CD8-positive, alpha-beta memory T cell (primary cell): ENCODE measurements around the gene FMNL1. TPM values are rescaled to one million over a fixed set of nuclear protein-coding genes. Genes with fewer than 3 reads are reported as not detected.

Experiments used
- CTCF ChIA-PET: fragments of 350-600 bp; sonication (Branson Sonifier 250); formaldehyde crosslinking; loops from one replicate; lab custom pipeline; 2021; ENCODE audit warnings: antibody characterized with exemption; lab: Charles Lee
- POLR2A ChIA-PET: fragments of 350-600 bp; sonication (Branson Sonifier 250); formaldehyde crosslinking; loops from one replicate; lab custom pipeline; 2021; ENCODE audit warnings: antibody characterized with exemption; lab: Charles Lee
- DNase-seq, 5 donors: peaks; one replicate each; pipeline versions ENCODE4 v3.0.0 to v3.0.0-alpha.2; 2020 to 2022; ENCODE audit warnings: mixed read lengths in 1 of 5
- H3K27ac ChIP-seq: one replicate; pipeline ENCODE4 v1.7.0; 2013; ENCODE audit warnings: low read depth, mild to moderate bottlenecking, low read length, moderate library complexity
- H3K27me3 ChIP-seq: 2 replicates; pipeline ENCODE4 v1.7.0; 2013; ENCODE audit warnings: low read length, mild to moderate bottlenecking; ENCODE audit not compliant: insufficient read depth, poor library complexity, severe bottlenecking
- H3K36me3 ChIP-seq: 2 replicates; pipeline ENCODE4 v1.7.0; 2013; ENCODE audit warnings: mild to moderate bottlenecking, low read length, moderate library complexity; ENCODE audit not compliant: insufficient read depth
- H3K4me1 ChIP-seq: 2 replicates; pipeline ENCODE4 v1.7.0; 2013; ENCODE audit warnings: mild to moderate bottlenecking, low read length, moderate library complexity; ENCODE audit not compliant: insufficient read depth
- H3K4me3 ChIP-seq: 2 replicates; pipeline ENCODE4 v1.7.0; 2013; ENCODE audit warnings: mild to moderate bottlenecking, low read length
- H3K9me3 ChIP-seq: 2 replicates; pipeline ENCODE4 v1.7.0; 2013; ENCODE audit warnings: mild to moderate bottlenecking, low read length
- H3K27ac Mint-ChIP-seq, 8 donors: one replicate each; pipeline ENCODE4 v1.8.0; 2020 to 2021; ENCODE audit warnings: mixed read lengths in 8 of 8, mild to moderate bottlenecking in 6 of 8, inconsistent platforms in 3 of 8, moderate library complexity in 3 of 8
- H3K27me3 Mint-ChIP-seq, 2 donors: one replicate each; pipeline ENCODE4 v1.8.0; 2020 to 2021; ENCODE audit warnings: mixed read lengths in 2 of 2, mild to moderate bottlenecking in 1 of 2, moderate library complexity in 1 of 2
- H3K36me3 Mint-ChIP-seq, 3 donors: one replicate each; pipeline ENCODE4 v1.8.0; 2020 to 2021; ENCODE audit warnings: mixed read lengths in 3 of 3, inconsistent platforms in 1 of 3, mild to moderate bottlenecking in 1 of 3
- H3K4me1 Mint-ChIP-seq, 3 donors: one replicate each; pipeline ENCODE4 v1.8.0; 2020 to 2021; ENCODE audit warnings: mixed read lengths in 3 of 3, inconsistent platforms in 1 of 3, mild to moderate bottlenecking in 1 of 3
- H3K4me3 Mint-ChIP-seq, 7 donors: one replicate each; pipeline ENCODE4 v1.8.0; 2020 to 2021; ENCODE audit warnings: mixed read lengths in 7 of 7, mild to moderate bottlenecking in 6 of 7, moderate library complexity in 4 of 7, inconsistent platforms in 2 of 7
- H3K9me3 Mint-ChIP-seq, 5 donors: one replicate each; pipeline ENCODE4 v1.8.0; 2020 to 2022; ENCODE audit warnings: mixed read lengths in 5 of 5, mild to moderate bottlenecking in 3 of 5, moderate library complexity in 2 of 5, inconsistent platforms in 1 of 5
- polyA plus RNA-seq: library from polyadenylated mRNA; unstranded; fragments of 300-500 nt; fragmentation: Illumina TruSeq; gene quantifications from one replicate; pipeline ENCODE4 v1.2.3, GENCODE V29; 2021
- total RNA-seq, 2 experiments: library from RNA; stranded (reverse); gene quantifications; one replicate each; pipeline ENCODE4 v1.2.3, GENCODE V29; 2021

FMNL1 gene
- 100 to 1,000 TPM; 260 to 265 TPM for total RNA-seq
- polyA plus RNA-seq, result 58.6 TPM

DNA sequence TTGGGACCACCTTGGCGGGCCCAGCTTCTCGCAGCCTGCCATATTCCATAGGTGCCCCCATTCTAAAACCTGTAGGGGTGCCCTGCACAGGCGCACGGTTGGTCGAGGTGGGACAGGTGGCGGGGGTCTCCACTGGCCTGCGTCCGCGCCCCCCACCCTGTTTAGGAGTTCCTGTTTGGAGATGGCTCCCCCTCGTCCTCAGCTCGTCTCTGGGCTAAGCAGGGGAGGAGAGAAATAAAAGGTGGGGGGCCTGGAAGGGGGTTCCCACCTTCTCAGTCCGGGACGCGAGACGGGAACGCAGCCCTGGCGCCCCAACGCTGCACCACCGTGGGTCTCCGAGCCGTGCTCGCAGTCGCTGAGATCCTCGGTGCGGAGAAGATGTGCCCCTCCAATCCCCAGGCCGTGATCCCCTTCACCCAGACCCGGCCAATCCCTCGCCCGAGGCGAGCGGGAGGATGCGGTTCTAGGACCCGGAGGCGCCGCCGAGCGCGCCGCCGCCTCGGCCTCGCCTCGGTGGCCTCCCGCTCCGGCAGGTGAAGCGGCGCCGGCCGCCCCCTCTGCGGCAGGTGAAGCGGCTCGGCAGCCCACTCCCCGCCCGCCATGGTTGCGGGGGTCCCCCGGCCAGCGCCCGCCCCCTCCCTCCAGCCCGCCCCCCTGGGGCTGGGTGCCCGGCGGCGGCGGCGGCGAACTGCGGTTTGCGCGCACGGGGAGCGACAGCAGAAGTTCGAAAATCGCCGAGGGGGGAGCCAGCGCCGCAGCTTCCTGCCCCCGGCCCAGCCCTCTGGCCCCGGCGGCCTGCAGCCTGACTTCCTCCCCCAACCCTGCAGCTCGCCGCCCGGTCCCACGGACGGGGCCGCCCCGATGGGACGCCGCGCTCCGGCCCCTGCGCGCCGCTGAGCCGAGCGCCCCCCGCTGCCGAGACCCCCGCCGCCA lies at the start of gene FMNL1:
FMNL1 (plus strand) TSS at position 805 of the 933 bp plus-strand sequence. CDS start 240 bp downstream, outside the sequence.
- Mint-ChIP-seq H3K27ac (peak within 1 kb of the TSS; percentile 92 to 100 (median 100)), H3K27me3 (peaks cover 0 to 1% of the 10 kb centered on the region in 2 donors), H3K36me3 (peaks cover 8 to 73% (median 9%) of the 10 kb centered on the region in 3 donors), H3K9me3 (no peaks in the 10 kb centered on the region), H3K4me3 (peak within 1 kb of the TSS; percentile 96 to 100 (median 99)), H3K4me1 (peaks cover 43 to 58% (median 49%) of the 10 kb centered on the region in 3 donors)
- no peaks in the 10 kb centered on the region for H3K9me3 ChIP-seq
- ChIA-PET POLR2A (interaction anchor here (0.5 to 13.4 kb wide), 10 partner anchors 9 to 96 kb away, joined by 3 to 189 read pairs (median 10); partner anchors contain the start of genes HEXIM1, HEXIM2 and MAP3K14), CTCF (interaction anchor here (0.8 to 13.8 kb wide), 11 partner anchors 13 to 177 kb away, joined by 3 to 409 read pairs (median 4); partner anchors contain the start of genes ACBD4 and MAP3K14)
- no peaks in the 10 kb centered on the region for H3K27me3 ChIP-seq
- H3K4me3 ChIP-seq, result peak within 1 kb of the TSS; percentile 95
- DNase-seq, result peak; percentile 54 to 79 (median 67)
- peaks cover 40% of the 10 kb centered on the region for H3K4me1 ChIP-seq
- H3K27ac ChIP-seq, result peak within 1 kb of the TSS; percentile 98
- H3K36me3 ChIP-seq, result peaks cover 7% of the 10 kb centered on the region

GRCh38 chr17:45172232-45172540 lies 49.5 kb upstream of the FMNL1 start:
- ChIA-PET POLR2A (interaction anchor here (0.7 to 2.1 kb wide), 4 partner anchors 11 to 24 kb away, joined by 3 to 18 read pairs (median 8); partner anchors contain the start of genes HEXIM1 and HEXIM2), CTCF (interaction anchor here (1.1 to 5.1 kb wide), 7 partner anchors 11 to 150 kb away, joined by 3 to 41 read pairs (median 4); partner anchors contain the start of genes ACBD4 and HEXIM1)
- H3K27me3 Mint-ChIP-seq, result no peaks in the 10 kb centered on the region
- peak overlapping the region; percentile 62 for H3K4me3 ChIP-seq
- H3K4me1 Mint-ChIP-seq, result peaks cover 7 to 21% (median 9%) of the 10 kb centered on the region in 3 donors
- no peaks in the 10 kb centered on the region for H3K36me3 Mint-ChIP-seq
- no peaks in the 10 kb centered on the region for H3K36me3 ChIP-seq
- H3K27me3 ChIP-seq, result no peaks in the 10 kb centered on the region
- H3K4me1 ChIP-seq, result peaks cover 23% of the 10 kb centered on the region
- H3K9me3 ChIP-seq, result no peaks in the 10 kb centered on the region
- H3K9me3 Mint-ChIP-seq, result no peaks in the 10 kb centered on the region
- peak overlapping the region in 2 of 8 donors; percentile 91 to 96 for H3K27ac Mint-ChIP-seq
- H3K4me3 Mint-ChIP-seq, result peak overlapping the region in 3 of 7 donors; percentile 18 to 81 (median 44)
- H3K27ac ChIP-seq, result no peak overlapping the region
- DNase-seq, result no peak

GRCh38 chr17:45172541-45173286 lies 49.0 kb upstream of the FMNL1 start:
- POLR2A ChIA-PET, result interaction anchor here (0.9 to 2.1 kb wide), 3 partner anchors 11 to 24 kb away, joined by 3 to 18 read pairs (median 14); partner anchors contain the start of genes HEXIM1 and HEXIM2
- CTCF ChIA-PET, result interaction anchor here (1.1 to 5.1 kb wide), 10 partner anchors 10 to 151 kb away, joined by 3 to 41 read pairs (median 4); partner anchors contain the start of genes ACBD4, HEXIM1 and PLCD3
- Histone ChIP-seq H3K9me3 (no peaks in the 10 kb centered on the region), H3K27me3 (no peaks in the 10 kb centered on the region), H3K4me1 (peaks cover 23% of the 10 kb centered on the region), H3K4me3 (peak overlapping the region; percentile 62), H3K27ac (peak overlapping the region; percentile 0), H3K36me3 (no peaks in the 10 kb centered on the region)
- Mint-ChIP-seq H3K9me3 (no peaks in the 10 kb centered on the region), H3K4me3 (peak overlapping the region; percentile 51 to 81 (median 77)), H3K27ac (peak overlapping the region; percentile 60 to 98 (median 88)), H3K4me1 (peaks cover 7 to 21% (median 9%) of the 10 kb centered on the region in 3 donors), H3K27me3 (no peaks in the 10 kb centered on the region), H3K36me3 (no peaks in the 10 kb centered on the region)
- peak; percentile 10 to 68 (median 33) for DNase-seq

DNA sequence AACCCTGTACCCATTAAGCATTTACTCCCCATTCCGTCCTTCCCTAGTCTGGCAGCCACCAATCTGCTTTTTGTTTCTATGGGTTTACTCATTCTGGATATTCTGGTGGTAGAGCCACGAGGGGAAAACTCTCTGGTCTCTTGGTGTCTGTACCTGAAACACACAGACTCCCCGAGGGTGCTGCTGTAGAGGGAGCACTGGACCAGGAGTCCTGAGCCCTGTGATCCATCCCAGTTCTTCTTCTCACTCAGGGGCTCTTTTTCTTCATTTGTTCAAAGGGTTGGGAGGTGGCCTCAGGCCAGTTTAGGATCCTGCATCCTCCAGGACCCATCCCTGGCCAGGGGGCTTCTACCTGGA lies 45.9 kb upstream of the FMNL1 start:
- H3K4me3 Mint-ChIP-seq, result no peak overlapping the region
- POLR2A ChIA-PET, result interaction anchor here (1.7 kb wide), 1 partner anchor 14 kb away, joined by 8 read pairs; the partner anchor contains the start of gene HEXIM2

DNA sequence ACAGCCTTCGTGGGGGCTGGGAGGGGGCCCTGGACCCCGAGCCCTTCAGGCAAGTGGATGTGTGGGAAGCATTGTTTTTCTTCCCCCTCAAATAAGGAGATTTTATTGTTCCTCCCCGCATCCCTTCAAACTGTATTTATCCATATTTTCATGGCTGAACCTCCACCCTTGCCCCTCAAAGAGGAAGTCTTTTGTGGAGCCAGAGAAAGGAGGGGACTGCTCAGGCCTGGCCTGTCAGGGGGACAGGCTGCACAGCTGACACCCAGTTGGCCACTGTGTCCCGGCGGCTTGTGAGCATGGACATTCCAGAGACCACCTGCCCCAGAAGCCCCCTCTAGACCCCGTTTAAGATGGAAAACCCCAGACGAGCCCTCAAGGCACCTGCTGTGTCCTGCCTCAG lies 44.1 kb upstream of the FMNL1 start:
- Histone ChIP-seq H3K36me3 (no peaks in the 10 kb centered on the region), H3K4me3 (no peak overlapping the region), H3K27me3 (no peaks in the 10 kb centered on the region), H3K27ac (no peak overlapping the region), H3K4me1 (peaks cover 6% of the 10 kb centered on the region), H3K9me3 (no peaks in the 10 kb centered on the region)
- peaks cover 0 to 1% (median 0%) of the 10 kb centered on the region in 3 donors for H3K36me3 Mint-ChIP-seq
- ChIA-PET CTCF (interaction anchor here (1.3 to 1.8 kb wide), 2 partner anchors 20 to 42 kb away, joined by 5 read pairs; partner anchors contain the start of gene ACBD4), POLR2A (no interaction called here)
- no peak overlapping the region for H3K4me3 Mint-ChIP-seq
- peaks cover 5 to 7% (median 7%) of the 10 kb centered on the region in 3 donors for H3K4me1 Mint-ChIP-seq
- no peak overlapping the region for H3K27ac Mint-ChIP-seq
- H3K27me3 Mint-ChIP-seq, result no peaks in the 10 kb centered on the region
- H3K9me3 Mint-ChIP-seq, result no peaks in the 10 kb centered on the region
- no peak for DNase-seq

More for the DNA sequence above, 45.9 kb upstream of the FMNL1 start:
- no peak for DNase-seq
- H3K9me3 Mint-ChIP-seq, result no peaks in the 10 kb centered on the region
- CTCF ChIA-PET, result interaction anchor here (1.4 to 1.6 kb wide), 2 partner anchors 21 to 40 kb away, joined by 4 to 5 read pairs; partner anchors contain the start of gene ACBD4
- Histone ChIP-seq H3K9me3 (no peaks in the 10 kb centered on the region), H3K4me3 (no peak overlapping the region), H3K27ac (no peak overlapping the region), H3K27me3 (no peaks in the 10 kb centered on the region), H3K4me1 (peaks cover 23% of the 10 kb centered on the region), H3K36me3 (no peaks in the 10 kb centered on the region)
- peaks cover 0 to 1% (median 0%) of the 10 kb centered on the region in 3 donors for H3K36me3 Mint-ChIP-seq
- peaks cover 7 to 21% (median 9%) of the 10 kb centered on the region in 3 donors for H3K4me1 Mint-ChIP-seq
- peak overlapping the region in 2 of 8 donors; percentile 8 to 45 for H3K27ac Mint-ChIP-seq
- no peaks in the 10 kb centered on the region for H3K27me3 Mint-ChIP-seq

GRCh38 chr17:45184144-45184543 lies 37.5 kb upstream of the FMNL1 start:
- DNase-seq, result no peak
- POLR2A ChIA-PET, result no interaction called here
- H3K4me3 Mint-ChIP-seq, result no peak overlapping the region
- no peaks in the 10 kb centered on the region for H3K9me3 ChIP-seq
- no peak overlapping the region for H3K27ac Mint-ChIP-seq
- CTCF ChIA-PET, result interaction anchor here (0.9 to 1.1 kb wide), 2 partner anchors 14 to 49 kb away, joined by 3 to 5 read pairs; partner anchors contain the start of gene ACBD4
- H3K27me3 Mint-ChIP-seq, result no peaks in the 10 kb centered on the region
- H3K27me3 ChIP-seq, result no peaks in the 10 kb centered on the region
- no peaks in the 10 kb centered on the region for H3K36me3 Mint-ChIP-seq
- H3K4me1 ChIP-seq, result no peaks in the 10 kb centered on the region
- no peak overlapping the region for H3K27ac ChIP-seq
- H3K4me3 ChIP-seq, result no peak overlapping the region
- H3K9me3 Mint-ChIP-seq, result no peaks in the 10 kb centered on the region
- no peaks in the 10 kb centered on the region for H3K36me3 ChIP-seq
- H3K4me1 Mint-ChIP-seq, result no peaks in the 10 kb centered on the region

DNA sequence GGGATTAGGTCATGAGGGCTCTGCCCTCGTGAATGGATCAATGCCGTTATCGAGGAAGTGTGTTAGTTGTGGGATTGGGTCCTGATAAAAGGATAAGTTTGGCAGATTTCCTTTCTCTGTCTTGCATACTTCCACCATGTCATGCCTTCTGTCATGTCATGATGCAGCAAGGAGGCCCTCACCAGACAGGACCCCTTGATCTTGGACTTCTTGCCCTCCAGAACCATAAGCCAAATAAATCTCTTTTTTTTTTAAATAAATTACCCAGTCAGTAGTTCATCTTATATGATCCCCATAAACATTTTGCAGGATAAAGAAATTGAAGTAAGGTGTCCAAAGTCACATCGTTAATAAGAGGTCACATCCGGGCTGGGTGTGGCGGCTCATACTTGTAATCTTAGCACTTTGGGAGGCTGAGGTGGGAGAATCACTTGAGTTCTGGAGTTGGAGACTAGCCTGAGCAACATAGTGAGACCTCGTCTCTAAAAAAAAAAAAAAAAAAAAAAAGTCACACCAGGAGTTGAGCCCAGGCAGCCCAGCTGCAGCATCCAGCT lies 34.8 kb upstream of the FMNL1 start:
- Mint-ChIP-seq H3K4me1 (no peaks in the 10 kb centered on the region), H3K36me3 (no peaks in the 10 kb centered on the region), H3K27ac (no peak overlapping the region), H3K4me3 (no peak overlapping the region), H3K27me3 (no peaks in the 10 kb centered on the region), H3K9me3 (no peaks in the 10 kb centered on the region)
- POLR2A ChIA-PET, result no interaction called here
- Histone ChIP-seq H3K27me3 (no peaks in the 10 kb centered on the region), H3K9me3 (no peaks in the 10 kb centered on the region), H3K4me1 (no peaks in the 10 kb centered on the region), H3K4me3 (no peak overlapping the region), H3K27ac (no peak overlapping the region), H3K36me3 (no peaks in the 10 kb centered on the region)
- CTCF ChIA-PET, result no interaction called here
- no peak for DNase-seq
